ENCODE results near the gene CKM. TPM values are rescaled to one million over a fixed set of nuclear protein-coding genes. Genes with fewer than 3 reads are reported as not detected.
A peak's percentile ranks its signal among the peaks of the same experiment; 100 is the strongest.

The CKM gene
- total and polyA plus RNA-seq, 2 of the 4 experiments (the other 2 are of a cell fraction) = not detected

DNA sequence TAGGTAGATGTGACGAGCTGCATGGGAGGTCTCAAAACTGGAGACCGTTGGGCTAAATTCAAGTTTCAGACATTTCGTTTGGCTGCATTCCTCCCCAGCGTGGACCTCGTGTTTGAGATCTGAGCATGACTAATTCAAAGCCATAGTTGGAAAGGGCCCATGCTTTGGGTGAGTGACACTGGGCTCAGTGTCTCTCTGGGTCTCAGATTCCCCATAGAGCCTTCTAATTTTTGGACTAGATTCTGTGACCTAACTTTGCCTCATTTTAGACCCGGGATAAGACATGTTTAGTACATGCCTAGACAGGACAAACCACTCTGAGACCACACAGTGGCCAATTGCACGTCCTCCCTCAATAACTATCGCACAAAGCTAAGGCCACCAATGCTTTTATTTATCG, 16.6 kb downstream of the CKM start:
- Histone ChIP-seq H3K4me2 (ENCODE audit: low read depth, low read length) (no peak overlapping the region), H4K8ac (ENCODE audit: low read depth in 2 of 2, low read length in 2 of 2) (no peak overlapping the region), H2AK5ac (ENCODE audit: low read depth, low read length) (no peak overlapping the region), H3K56ac (ENCODE audit: extremely low read depth, insufficient read depth, low read length) (no peak overlapping the region), H3K4ac (ENCODE audit: low read depth, low read length) (no peak overlapping the region), H3K4me1 (ENCODE audit: control insufficient read depth, insufficient read depth, low read length) (no peaks in the 10 kb centered on the region), H3K79me1 (ENCODE audit: low read depth in 1 of 2, low read length in 2 of 2) (no peaks in the 10 kb centered on the region), H2BK15ac (ENCODE audit: low read depth, low read length) (no peak overlapping the region), H3K23ac (ENCODE audit: low read depth, low read length) (no peak overlapping the region), H4K20me1 (ENCODE audit: insufficient read depth, low read length) (no peaks in the 10 kb centered on the region), H4K5ac (ENCODE audit: low read depth, low read length) (no peak overlapping the region), H2BK5ac (ENCODE audit: low read depth, low read length, poor library complexity, severe bottlenecking) (no peak overlapping the region), H2AK9ac (replicated peaks; ENCODE audit: low read depth, low read length, poor library complexity) (peak overlapping the region; percentile 10), H3K18ac (ENCODE audit: low read depth, low read length) (no peak overlapping the region), H3K4me3 (ENCODE audit: insufficient read depth, low read depth, low read length) (no peak overlapping the region), H2BK20ac (ENCODE audit: low read depth, low read length) (no peak overlapping the region), H3K14ac (replicated peaks; ENCODE audit: low read depth, low read length) (no peak overlapping the region), H3K9ac (ENCODE audit: low read depth, low read length) (no peak overlapping the region), H2BK120ac (ENCODE audit: low read depth, low read length) (no peak overlapping the region), H3K27ac (ENCODE audit: insufficient read depth, low read length) (no peak overlapping the region), H3K9me1 (ENCODE audit: insufficient read depth, low read length) (peaks cover 5% of the 10 kb centered on the region; the same call in 1 of the 2 replicates), H3K27me3 (ENCODE audit: control insufficient read depth, insufficient read depth, low read length) (no peaks in the 10 kb centered on the region), H4K91ac (ENCODE audit: insufficient read depth, low read depth, low read length) (no peak overlapping the region), H2AFZ (replicated peaks; ENCODE audit: low read length, poor library complexity) (no peak overlapping the region), H3K9me3 (ENCODE audit: control insufficient read depth, insufficient read depth, low read length) (0 out of 2 replicates have a peak, but pooled peaks cover 2% of the 10 kb centered on the region), H3K36me3 (ENCODE audit: control insufficient read depth, insufficient read depth, low read length) (peaks cover 9% of the 10 kb centered on the region; the same call in 1 of the 2 replicates)
- WGBS, 2 experiments (ENCODE audit: extremely low coverage in 2 of 2, insufficient read length in 1 of 2) = 29% methylated on average over 4 of the region's 9 CpGs; no CpG with 5 or more reads in 1 of the 2 experiments
- CTCF ChIA-PET = no interaction called here
- no TSS peak for BruUV-seq (replicated peaks)
- dilution Hi-C loops (cut with HindIII; ENCODE audit: low sequenced_read_pairs, unreplicated experiment) (no loop called here), intact Hi-C loops (cut with micrococcal nuclease) (no loop called here), in situ Hi-C loops (cut with MboI; ENCODE audit: low sequenced_read_pairs) (no loop called here)
- no peak for DNase-seq
- POLR2A ChIA-PET (ENCODE audit: unreplicated experiment) = no interaction called here
- TF ChIP-seq ELK1 (IDR thresholded peaks at IDR 0.05; ENCODE audit: borderline replicate concordance, low read depth, low read length) = no peak
- no peak for TF ChIP-seq NFE2L2 (IDR thresholded peaks at IDR 0.05; ENCODE audit: low read depth, low read length)
- TF ChIP-seq RAD21 (IDR thresholded peaks at IDR 0.05; ENCODE audit: low read length) = no peak
- TF ChIP-seq, protein P1, sequence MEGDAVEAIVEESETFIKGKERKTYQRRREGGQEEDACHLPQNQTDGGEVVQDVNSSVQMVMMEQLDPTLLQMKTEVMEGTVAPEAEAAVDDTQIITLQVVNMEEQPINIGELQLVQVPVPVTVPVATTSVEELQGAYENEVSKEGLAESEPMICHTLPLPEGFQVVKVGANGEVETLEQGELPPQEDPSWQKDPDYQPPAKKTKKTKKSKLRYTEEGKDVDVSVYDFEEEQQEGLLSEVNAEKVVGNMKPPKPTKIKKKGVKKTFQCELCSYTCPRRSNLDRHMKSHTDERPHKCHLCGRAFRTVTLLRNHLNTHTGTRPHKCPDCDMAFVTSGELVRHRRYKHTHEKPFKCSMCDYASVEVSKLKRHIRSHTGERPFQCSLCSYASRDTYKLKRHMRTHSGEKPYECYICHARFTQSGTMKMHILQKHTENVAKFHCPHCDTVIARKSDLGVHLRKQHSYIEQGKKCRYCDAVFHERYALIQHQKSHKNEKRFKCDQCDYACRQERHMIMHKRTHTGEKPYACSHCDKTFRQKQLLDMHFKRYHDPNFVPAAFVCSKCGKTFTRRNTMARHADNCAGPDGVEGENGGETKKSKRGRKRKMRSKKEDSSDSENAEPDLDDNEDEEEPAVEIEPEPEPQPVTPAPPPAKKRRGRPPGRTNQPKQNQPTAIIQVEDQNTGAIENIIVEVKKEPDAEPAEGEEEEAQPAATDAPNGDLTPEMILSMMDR (conservative IDR thresholded peaks at IDR 0.05; ENCODE audit: low read depth, low read length) = no peak
- ATAC-seq (ENCODE audit: low read depth) = peak; percentile 23

Measured in IMR-90 (cell line).